Muscle layer of colon (tissue), 2 donors: ENCODE data around the gene GCM1.
A peak's percentile ranks its signal among the peaks of the same experiment; 100 is the strongest.

Source experiments
- H3K27ac ChIP-seq: one replicate; pipeline ENCODE4 v1.7.0; 2013; ENCODE audit warnings: low read depth, mild to moderate bottlenecking, low read length, moderate library complexity
- H3K27me3 ChIP-seq, 2 donors: one replicate each; pipeline ENCODE4 v1.7.0; 2013; ENCODE audit warnings: low read length in 2 of 2, mild to moderate bottlenecking in 2 of 2; ENCODE audit not compliant: insufficient read depth in 2 of 2, control insufficient read depth in 1 of 2
- H3K36me3 ChIP-seq: one replicate; pipeline ENCODE4 v1.7.0; 2013; ENCODE audit warnings: mild to moderate bottlenecking, low read length; ENCODE audit not compliant: insufficient read depth
- H3K4me1 ChIP-seq: one replicate; pipeline ENCODE4 v1.7.0; 2013; ENCODE audit warnings: mild to moderate bottlenecking, low read length; ENCODE audit not compliant: insufficient read depth
- H3K4me3 ChIP-seq, 2 donors: one replicate each; pipeline ENCODE4 v1.7.0; 2013; ENCODE audit warnings: low read length in 2 of 2, low read depth in 1 of 2, mild to moderate bottlenecking in 1 of 2, moderate library complexity in 1 of 2
- H3K9ac ChIP-seq: one replicate; pipeline ENCODE4 v1.7.0; 2013; ENCODE audit warnings: low read length
- H3K9me3 ChIP-seq: one replicate; pipeline ENCODE4 v1.7.0; 2013; ENCODE audit warnings: mild to moderate bottlenecking, low read length
- donor health status: abdominal sarcoma.
- donor health status: Adenocarcinoma of cecum.

Gene GCM1

DNA sequence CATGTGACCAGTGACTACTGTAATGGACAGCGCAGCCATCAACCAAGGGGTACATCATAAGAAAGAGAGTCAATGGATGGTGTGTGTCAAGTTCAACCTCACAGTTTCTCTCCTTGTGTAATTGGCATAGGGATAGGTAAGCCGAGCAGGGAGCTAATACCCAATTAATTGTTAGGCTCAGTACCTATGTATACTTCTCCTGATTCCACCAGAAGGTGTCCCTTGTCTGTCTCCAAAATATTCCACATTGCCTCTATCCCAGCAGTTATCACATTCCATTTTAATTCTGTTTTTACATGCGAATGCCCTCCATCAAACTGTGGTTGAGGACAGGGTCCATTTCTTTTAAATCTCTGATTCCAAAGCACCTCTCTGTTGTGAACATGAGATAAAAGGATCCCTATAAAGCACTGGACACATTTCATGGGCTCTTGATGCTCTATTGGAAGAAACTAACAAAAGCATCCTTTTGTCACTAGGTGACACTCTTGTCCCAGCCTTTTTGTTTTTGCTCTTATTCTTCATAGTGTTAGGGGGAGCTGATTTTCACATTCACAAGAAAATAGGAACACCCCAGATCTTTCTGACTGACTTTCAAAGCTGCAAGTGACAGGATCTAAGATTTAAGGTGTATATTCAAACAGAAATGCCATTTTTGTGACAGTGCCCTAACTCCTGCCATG, 44.5 kb downstream of the GCM1 start:
- Histone ChIP-seq H3K9me3 (no peaks in the 10 kb centered on the region), H3K27me3 (no peaks in the 10 kb centered on the region), H3K27ac (peak overlapping the region; percentile 5), H3K4me3 (no peak overlapping the region), H3K9ac (no peak overlapping the region), H3K4me1 (peaks cover 8% of the 10 kb centered on the region), H3K36me3 (peaks cover 27% of the 10 kb centered on the region)

DNA sequence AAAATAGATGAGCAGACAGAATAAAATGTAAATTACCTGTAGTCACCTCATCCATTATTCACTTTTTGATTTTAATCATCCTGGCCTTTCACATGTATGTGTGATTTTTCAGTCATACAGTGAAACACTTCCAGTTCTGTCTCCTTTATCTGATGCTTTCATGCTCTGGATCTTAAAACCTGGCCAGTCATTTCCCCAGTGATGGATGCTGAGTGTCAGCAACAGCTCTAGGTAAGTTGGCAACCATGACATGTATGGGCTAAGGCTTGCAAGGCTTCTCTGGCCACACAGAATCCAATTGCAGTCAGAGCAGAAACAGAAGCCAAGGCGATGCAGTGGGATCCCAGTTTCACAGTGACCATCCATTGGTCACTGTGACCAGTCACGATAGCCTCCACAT, 47.6 kb downstream of the GCM1 start:
- peaks cover 49% of the 10 kb centered on the region for H3K36me3 ChIP-seq
- peaks cover 8% of the 10 kb centered on the region for H3K4me1 ChIP-seq
- no peak overlapping the region for H3K4me3 ChIP-seq
- H3K9me3 ChIP-seq = no peaks in the 10 kb centered on the region
- H3K27ac ChIP-seq = no peak overlapping the region
- H3K27me3 ChIP-seq = no peaks in the 10 kb centered on the region
- no peak overlapping the region for H3K9ac ChIP-seq

DNA sequence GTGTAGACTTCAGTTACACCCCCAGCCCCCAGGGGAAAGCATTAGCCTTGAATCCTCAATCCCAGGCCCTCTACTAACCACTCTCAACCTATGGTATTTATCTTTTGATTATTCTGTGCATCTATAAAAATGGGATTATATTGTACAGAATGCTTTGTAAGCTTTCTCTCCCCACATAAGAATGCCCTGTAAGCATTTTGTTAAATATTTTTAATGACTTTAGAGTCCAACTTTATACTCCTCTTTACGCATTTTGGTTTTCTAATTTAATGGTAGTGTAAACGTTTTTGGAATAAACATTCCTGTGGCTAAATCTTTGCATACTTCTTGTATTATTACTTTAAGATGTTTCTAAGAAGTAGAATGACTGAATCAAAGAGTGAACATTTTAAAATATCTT, 48.1 kb downstream of the GCM1 start:
- Histone ChIP-seq H3K27me3 (no peaks in the 10 kb centered on the region), H3K36me3 (peaks cover 53% of the 10 kb centered on the region), H3K9ac (no peak overlapping the region), H3K9me3 (no peaks in the 10 kb centered on the region), H3K4me1 (peaks cover 8% of the 10 kb centered on the region), H3K4me3 (no peak overlapping the region), H3K27ac (no peak overlapping the region)

DNA sequence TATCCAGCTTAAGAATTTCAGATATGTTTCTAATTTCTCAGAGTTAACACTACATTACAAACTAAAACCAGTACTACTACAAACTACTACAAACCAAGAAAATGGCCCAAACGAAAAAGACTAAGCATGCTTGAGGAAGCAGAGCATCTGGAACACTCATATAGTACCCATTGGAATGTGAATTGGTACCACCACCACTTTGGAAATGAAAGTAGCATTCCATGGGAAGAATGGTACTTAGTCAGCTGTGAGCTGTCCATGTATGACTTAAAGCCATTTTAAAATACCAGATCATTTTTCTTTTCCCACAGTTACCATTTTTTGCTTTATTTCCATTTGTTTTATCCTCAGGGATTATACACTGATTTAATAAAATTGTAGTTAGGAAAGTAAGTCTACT, 52.9 kb downstream of the GCM1 start:
- Histone ChIP-seq H3K9ac (no peak overlapping the region), H3K9me3 (no peaks in the 10 kb centered on the region), H3K27me3 (no peaks in the 10 kb centered on the region), H3K4me3 (no peak overlapping the region), H3K4me1 (no peaks in the 10 kb centered on the region), H3K27ac (no peak overlapping the region), H3K36me3 (peaks cover 61% of the 10 kb centered on the region)

DNA sequence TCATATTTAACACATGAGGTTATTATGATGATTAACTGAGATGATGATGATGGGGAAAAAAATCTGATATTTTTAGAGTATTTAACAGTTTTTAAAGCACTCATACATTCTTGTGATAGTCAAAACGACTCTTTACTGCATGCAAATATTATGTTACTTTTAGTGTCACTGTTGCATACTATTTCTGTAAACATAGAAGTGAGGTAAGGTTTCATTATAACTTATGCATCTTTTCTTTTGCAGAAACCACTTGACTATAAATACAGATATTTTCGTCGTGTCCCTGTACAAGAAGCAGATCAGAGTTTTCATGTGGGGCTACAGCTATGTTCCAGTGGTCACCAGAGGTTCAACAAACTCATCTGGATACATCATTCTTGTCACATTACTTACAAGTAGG, 53.4 kb downstream of the GCM1 start:
- H3K9me3 ChIP-seq = no peaks in the 10 kb centered on the region
- no peak overlapping the region for H3K9ac ChIP-seq
- H3K4me3 ChIP-seq = no peak overlapping the region
- no peaks in the 10 kb centered on the region for H3K4me1 ChIP-seq
- H3K27me3 ChIP-seq = no peaks in the 10 kb centered on the region
- H3K36me3 ChIP-seq = peaks cover 63% of the 10 kb centered on the region
- H3K27ac ChIP-seq = no peak overlapping the region

DNA sequence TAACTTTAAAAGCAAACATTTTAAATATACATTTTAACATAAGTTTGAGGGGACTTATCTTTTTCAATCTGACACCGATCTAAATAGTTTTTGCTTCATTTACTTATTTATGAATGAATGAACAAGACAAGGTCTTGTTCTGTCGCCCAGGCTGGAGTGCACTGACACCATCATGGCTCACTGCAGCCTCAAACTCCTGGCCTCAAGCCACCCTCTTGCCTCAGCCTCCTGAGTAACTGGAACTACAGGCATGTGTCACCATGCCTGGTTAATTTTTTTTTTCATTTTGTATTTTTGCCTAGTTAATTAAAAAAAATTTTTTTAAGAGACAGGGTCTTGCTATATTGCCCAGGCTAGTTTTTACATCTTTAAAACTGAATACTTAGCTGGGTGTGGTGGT, 58.1 kb downstream of the GCM1 start:
- H3K4me1 ChIP-seq = no peaks in the 10 kb centered on the region
- H3K4me3 ChIP-seq = no peak overlapping the region
- no peak overlapping the region for H3K9ac ChIP-seq
- no peaks in the 10 kb centered on the region for H3K27me3 ChIP-seq
- no peak overlapping the region for H3K27ac ChIP-seq
- H3K36me3 ChIP-seq = peaks cover 47% of the 10 kb centered on the region
- no peaks in the 10 kb centered on the region for H3K9me3 ChIP-seq

DNA sequence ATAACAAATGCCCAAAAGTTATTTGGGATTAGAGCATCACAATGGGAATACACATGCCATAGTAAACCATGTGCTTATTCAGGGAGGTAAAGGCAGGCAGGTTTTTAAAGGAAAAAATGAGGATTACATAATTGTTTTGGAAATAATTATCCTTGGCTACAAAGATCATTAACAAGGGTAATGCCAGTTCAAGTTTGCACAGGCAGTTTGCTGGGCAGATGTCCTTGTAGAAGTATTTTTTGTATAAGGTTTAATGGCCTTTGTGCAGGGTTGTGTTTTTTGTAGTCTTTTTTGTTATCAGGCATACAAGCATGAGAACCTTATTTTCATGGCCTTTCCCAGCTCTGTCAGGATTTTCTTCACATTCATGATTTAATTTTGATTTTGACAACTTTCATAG, 58.7 kb downstream of the GCM1 start:
- Histone ChIP-seq H3K27ac (no peak overlapping the region), H3K27me3 (no peaks in the 10 kb centered on the region), H3K36me3 (peaks cover 42% of the 10 kb centered on the region)

DNA sequence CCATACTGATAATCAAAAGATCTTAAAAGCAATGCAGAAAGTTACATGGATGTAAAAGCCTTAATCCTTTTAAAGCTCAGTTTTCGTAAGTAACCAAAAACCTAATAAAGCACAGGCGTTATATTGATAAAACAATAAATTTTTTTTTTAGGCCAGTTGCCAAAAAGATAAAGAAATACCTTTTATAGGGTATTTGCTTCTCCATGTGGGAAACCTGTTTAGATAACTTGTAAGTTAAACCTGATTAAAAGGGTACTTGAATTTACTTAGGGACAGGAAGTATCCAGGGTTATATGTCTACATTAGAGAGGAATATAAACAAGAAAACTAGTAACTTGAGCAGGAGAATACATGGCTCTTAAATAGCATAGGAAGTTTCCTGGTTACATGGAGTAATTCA, 62.3 kb downstream of the GCM1 start:
- H3K4me3 ChIP-seq = no peak overlapping the region
- H3K27ac ChIP-seq = no peak overlapping the region
- no peaks in the 10 kb centered on the region for H3K4me1 ChIP-seq
- H3K36me3 ChIP-seq = peaks cover 58% of the 10 kb centered on the region
- H3K27me3 ChIP-seq = no peaks in the 10 kb centered on the region
- no peak overlapping the region for H3K9ac ChIP-seq
- H3K9me3 ChIP-seq = no peaks in the 10 kb centered on the region

More for the DNA sequence above, 58.7 kb downstream of the GCM1 start:
- Histone ChIP-seq H3K9ac (no peak overlapping the region), H3K9me3 (no peaks in the 10 kb centered on the region), H3K4me1 (no peaks in the 10 kb centered on the region), H3K4me3 (no peak overlapping the region)

DNA sequence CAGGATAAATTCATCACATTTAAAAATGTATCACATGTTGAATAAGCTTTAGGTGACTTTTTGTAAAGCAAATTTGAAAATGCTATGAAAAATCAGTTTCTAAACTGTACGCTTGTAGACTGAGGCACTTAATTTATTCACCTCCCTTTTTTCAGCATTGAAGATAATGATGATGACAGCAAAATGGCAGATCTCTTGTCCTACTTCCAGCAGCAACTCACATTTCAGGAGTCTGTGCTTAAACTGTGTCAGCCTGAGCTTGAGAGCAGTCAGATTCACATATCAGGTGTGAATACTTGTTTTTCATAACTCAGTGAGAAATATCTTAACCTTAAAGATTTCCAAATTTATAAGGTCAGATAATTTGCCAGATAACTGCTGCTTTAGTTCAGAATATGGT, 67.8 kb downstream of the GCM1 start:
- Histone ChIP-seq H3K4me3 (no peak overlapping the region), H3K27me3 (no peaks in the 10 kb centered on the region), H3K9ac (no peak overlapping the region), H3K27ac (no peak overlapping the region), H3K9me3 (no peaks in the 10 kb centered on the region), H3K4me1 (no peaks in the 10 kb centered on the region), H3K36me3 (peaks cover 70% of the 10 kb centered on the region)
